Esophagus squamous epithelium (tissue), 4 donors: ENCODE results near the gene KREMEN1.

Source experiments
- POLR2A ChIP-seq, 4 donors: fragments of 450-650 bp; IDR thresholded peaks; one replicate each; pipeline ENCODE4 v1.6.1; 2017; ENCODE audit warnings: antibody characterized with exemption in 4 of 4, mild to moderate bottlenecking in 4 of 4, moderate library complexity in 3 of 4
- TF ChIP-seq, protein P1 (sequence below), 6 experiments: fragments of 450-650 bp in 4 of 6; fragments of 200-600 bp in 2 of 6; sonication (generic) in 2 of 6; IDR thresholded peaks; one replicate each; pipeline ENCODE4 v1.5.1; 2016 to 2019; ENCODE audit warnings: antibody characterized with exemption in 6 of 6, mild to moderate bottlenecking in 4 of 6, moderate library complexity in 4 of 6

- TF ChIP-seq, protein P1, sequence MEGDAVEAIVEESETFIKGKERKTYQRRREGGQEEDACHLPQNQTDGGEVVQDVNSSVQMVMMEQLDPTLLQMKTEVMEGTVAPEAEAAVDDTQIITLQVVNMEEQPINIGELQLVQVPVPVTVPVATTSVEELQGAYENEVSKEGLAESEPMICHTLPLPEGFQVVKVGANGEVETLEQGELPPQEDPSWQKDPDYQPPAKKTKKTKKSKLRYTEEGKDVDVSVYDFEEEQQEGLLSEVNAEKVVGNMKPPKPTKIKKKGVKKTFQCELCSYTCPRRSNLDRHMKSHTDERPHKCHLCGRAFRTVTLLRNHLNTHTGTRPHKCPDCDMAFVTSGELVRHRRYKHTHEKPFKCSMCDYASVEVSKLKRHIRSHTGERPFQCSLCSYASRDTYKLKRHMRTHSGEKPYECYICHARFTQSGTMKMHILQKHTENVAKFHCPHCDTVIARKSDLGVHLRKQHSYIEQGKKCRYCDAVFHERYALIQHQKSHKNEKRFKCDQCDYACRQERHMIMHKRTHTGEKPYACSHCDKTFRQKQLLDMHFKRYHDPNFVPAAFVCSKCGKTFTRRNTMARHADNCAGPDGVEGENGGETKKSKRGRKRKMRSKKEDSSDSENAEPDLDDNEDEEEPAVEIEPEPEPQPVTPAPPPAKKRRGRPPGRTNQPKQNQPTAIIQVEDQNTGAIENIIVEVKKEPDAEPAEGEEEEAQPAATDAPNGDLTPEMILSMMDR (IDR thresholded peaks at IDR 0.05): no peak
- TF ChIP-seq POLR2A (IDR thresholded peaks at IDR 0.05): no peak
Observed at GRCh38 chr22:29151316-29151715, 78.5 kb downstream of the KREMEN1 start.
